CD14-positive monocyte (primary cell): ENCODE results near the gene FRMD4A. TPM values are rescaled to one million over a fixed set of nuclear protein-coding genes. Genes with fewer than 3 reads are reported as not detected.

Source experiments
- DNase-seq, 3 donors: peaks; one replicate each; pipeline ENCODE4 v3.0.0-alpha.2; 2011 to 2022
- H2AFZ ChIP-seq: 2 replicates; pipeline ENCODE4 v1.6.0; 2012; ENCODE audit warnings: mild to moderate bottlenecking, low read depth, low read length, inconsistent platforms; ENCODE audit not compliant: insufficient read depth, poor library complexity, severe bottlenecking
- H3K27ac ChIP-seq, 2 donors: 1 replicate in 1 of 2; 2 replicates in 1 of 2; pipeline ENCODE4 v1.5.1; 2012 to 2013; ENCODE audit warnings: low read length in 2 of 2, control low read depth in 1 of 2, inconsistent platforms in 1 of 2, low read depth in 1 of 2, mild to moderate bottlenecking in 1 of 2
- H3K27me3 ChIP-seq, 2 donors: one replicate each; pipeline versions ENCODE4 v1.6.0 to v1.6.1; 2011 to 2013; ENCODE audit warnings: low read length in 2 of 2; ENCODE audit not compliant: control insufficient read depth in 2 of 2, insufficient read depth in 2 of 2
- H3K36me3 ChIP-seq, 2 donors: replicated peaks in 1 of 2; 1 replicate in 1 of 2; 2 replicates in 1 of 2; pipeline versions ENCODE4 v1.5.1 to v1.6.1; 2012 to 2013; ENCODE audit warnings: low read length in 2 of 2, control low read depth in 1 of 2, inconsistent platforms in 1 of 2, mild to moderate bottlenecking in 1 of 2; ENCODE audit not compliant: insufficient read depth in 2 of 2, control insufficient read depth in 1 of 2
- H3K4me1 ChIP-seq, 2 donors: 1 replicate in 1 of 2; 2 replicates in 1 of 2; pipeline versions ENCODE4 v1.5.1 to v1.6.1; 2012 to 2013; ENCODE audit warnings: low read length in 2 of 2, control low read depth in 1 of 2, inconsistent platforms in 1 of 2, mild to moderate bottlenecking in 1 of 2, moderate library complexity in 1 of 2; ENCODE audit not compliant: insufficient read depth in 2 of 2, control insufficient read depth in 1 of 2
- H3K4me2 ChIP-seq: replicated peaks from 2 replicates; pipeline ENCODE3; 2012; ENCODE audit warnings: low read length, moderate library complexity, mild to moderate bottlenecking; ENCODE audit not compliant: poor library complexity, severe bottlenecking; ENCODE audit errors: extremely low read depth
- H3K4me3 ChIP-seq, 3 experiments: fragments of 200-600 bp in 1 of 3; sonication (generic) in 1 of 3; replicated peaks in 1 of 3; 1 replicate in 2 of 3; 2 replicates in 1 of 3; pipeline ENCODE4 v1.5.1; 2011 to 2013; ENCODE audit warnings: low read length in 3 of 3, mild to moderate bottlenecking in 3 of 3, control low read depth in 2 of 3, low read depth in 2 of 3, inconsistent platforms in 1 of 3, moderate library complexity in 1 of 3
- H3K79me2 ChIP-seq: 2 replicates; pipeline ENCODE4 v1.6.0; 2012; ENCODE audit warnings: mild to moderate bottlenecking, control low read depth, inconsistent platforms, low read length, moderate library complexity; ENCODE audit not compliant: insufficient read depth
- H3K9ac ChIP-seq: 2 replicates; pipeline ENCODE4 v1.6.0; 2017; ENCODE audit warnings: low read length, mild to moderate bottlenecking; ENCODE audit not compliant: insufficient read depth, poor library complexity, severe bottlenecking
- H3K9me3 ChIP-seq, 2 donors: replicated peaks in 1 of 2; 1 replicate in 1 of 2; 2 replicates in 1 of 2; pipeline versions ENCODE4 v1.5.1 to v1.6.1; 2012 to 2013; ENCODE audit warnings: low read length in 2 of 2, control low read depth in 1 of 2; ENCODE audit not compliant: control insufficient read depth in 1 of 2, insufficient read depth in 1 of 2
- H4K20me1 ChIP-seq: 2 replicates; pipeline ENCODE4 v1.6.0; 2012; ENCODE audit warnings: mild to moderate bottlenecking, low read length, control low read depth, moderate library complexity; ENCODE audit not compliant: insufficient read depth
- H3K27ac Mint-ChIP-seq, 7 donors: one replicate each; pipeline ENCODE4 v1.8.0; 2020; ENCODE audit warnings: mild to moderate bottlenecking in 7 of 7, mixed read lengths in 7 of 7, moderate library complexity in 6 of 7, inconsistent platforms in 2 of 7
- H3K27me3 Mint-ChIP-seq, 3 donors: one replicate each; pipeline ENCODE4 v1.8.0; 2021 to 2022; ENCODE audit warnings: low read depth in 3 of 3, mild to moderate bottlenecking in 3 of 3, mixed read lengths in 3 of 3, moderate library complexity in 3 of 3, inconsistent platforms in 1 of 3
- H3K36me3 Mint-ChIP-seq, 2 donors: one replicate each; pipeline ENCODE4 v1.8.0; 2020; ENCODE audit warnings: mixed read lengths in 2 of 2, inconsistent platforms in 1 of 2, mild to moderate bottlenecking in 1 of 2
- H3K4me1 Mint-ChIP-seq: one replicate; pipeline ENCODE4 v1.8.0; 2020; ENCODE audit warnings: mild to moderate bottlenecking, mixed read lengths
- H3K4me3 Mint-ChIP-seq, 2 donors: one replicate each; pipeline ENCODE4 v1.8.0; 2020; ENCODE audit warnings: mild to moderate bottlenecking in 2 of 2, mixed read lengths in 2 of 2, moderate library complexity in 1 of 2
- H3K9me3 Mint-ChIP-seq, 7 donors: one replicate each; pipeline ENCODE4 v1.8.0; 2020 to 2022; ENCODE audit warnings: mixed read lengths in 7 of 7, mild to moderate bottlenecking in 6 of 7, moderate library complexity in 6 of 7, inconsistent platforms in 2 of 7
- CTCF ChIP-seq: fragments of 200-600 bp; IDR thresholded peaks from one replicate; pipeline ENCODE4 v1.8.0; 2022; ENCODE audit warnings: antibody characterized with exemption, mild to moderate bottlenecking
- WGBS: methylation state at CpG from one replicate; pipeline ENCODE4 v1.1.5; 2013; ENCODE audit warnings: missing lambda C conversion rate; ENCODE audit not compliant: insufficient coverage; 5-methylcytosine and 5-hydroxymethylcytosine counted together
- intact Hi-C, 2 donors: fragments of 100-400 bp; cut with micrococcal nuclease; formaldehyde crosslinking; loops; one replicate each; pipeline versions ENCODE4 v1.15.0 to v1.15.1; 2023
- polyA plus RNA-seq, 3 donors: library from polyadenylated mRNA; depleted of rRNA in 1 of 3; unstranded in 2 of 3; stranded (reverse) in 1 of 3; fragments of 300-500 nt in 2 of 3; fragments of >200 nt in 1 of 3; fragmentation: Illumina TruSeq in 2 of 3; gene quantifications; 1 replicate in 2 of 3; 2 replicates in 1 of 3; pipeline ENCODE4 v1.2.3, GENCODE V29; 2012 to 2021

The FRMD4A gene
- polyA plus RNA-seq, 3 donors: 0.12 TPM; not detected in 2

GRCh38 chr10:14146025-14146424 lies 184.7 kb downstream of the FRMD4A start:
- H3K79me2 ChIP-seq: no peaks in the 10 kb centered on the region
- no peak overlapping the region for H3K4me2 ChIP-seq
- peaks cover 2 to 10% (median 7%) of the 10 kb centered on the region in 3 donors for H3K27me3 Mint-ChIP-seq
- H3K27me3 ChIP-seq: peaks cover 0 to 3% of the 10 kb centered on the region in 2 donors
- no peak for DNase-seq
- H3K4me1 ChIP-seq: no peaks in the 10 kb centered on the region
- intact Hi-C loops: no loop called here
- H3K4me3 Mint-ChIP-seq: no peak overlapping the region
- H3K9ac ChIP-seq: no peak overlapping the region
- H4K20me1 ChIP-seq: no peaks in the 10 kb centered on the region
- H3K27ac ChIP-seq: no peak overlapping the region
- no peak overlapping the region for H3K4me3 ChIP-seq
- H3K9me3 ChIP-seq: no peaks in the 10 kb centered on the region
- WGBS: no CpG with 5 or more reads among the region's 3 CpGs
- TF ChIP-seq CTCF: no peak
- no peak overlapping the region for H3K27ac Mint-ChIP-seq
- peaks cover 0 to 3% (median 0%) of the 10 kb centered on the region in 7 donors for H3K9me3 Mint-ChIP-seq
- H3K36me3 Mint-ChIP-seq: no peaks in the 10 kb centered on the region
- no peaks in the 10 kb centered on the region for H3K4me1 Mint-ChIP-seq
- no peak overlapping the region for H2AFZ ChIP-seq
- no peaks in the 10 kb centered on the region for H3K36me3 ChIP-seq

- Histone ChIP-seq H2AFZ (no peak overlapping the region), H3K4me1 (no peaks in the 10 kb centered on the region), H3K27ac (no peak overlapping the region), H3K79me2 (no peaks in the 10 kb centered on the region), H3K9me3 (no peaks in the 10 kb centered on the region), H3K4me2 (no peak overlapping the region), H3K4me3 (no peak overlapping the region), H3K36me3 (no peaks in the 10 kb centered on the region), H3K27me3 (peaks cover 0 to 3% of the 10 kb centered on the region in 2 donors), H3K9ac (no peak overlapping the region), H4K20me1 (no peaks in the 10 kb centered on the region)
- 97% methylated on average over 3 of the region's 4 CpGs for WGBS
- Mint-ChIP-seq H3K4me3 (no peak overlapping the region), H3K27me3 (peaks cover 2 to 10% (median 5%) of the 10 kb centered on the region in 3 donors), H3K9me3 (peaks cover 0 to 3% (median 0%) of the 10 kb centered on the region in 7 donors), H3K36me3 (no peaks in the 10 kb centered on the region), H3K4me1 (no peaks in the 10 kb centered on the region), H3K27ac (no peak overlapping the region)
- intact Hi-C loops: no loop called here
- DNase-seq: no peak
- TF ChIP-seq CTCF: no peak
These were observed 186.3 kb downstream of the FRMD4A start for GRCh38 chr10:14144451-14144850.
